GF-D8 (cell line): ENCODE results near the gene ID2.

ENCODE experiments used
- DNase-seq: peaks from one replicate; lab custom pipeline; 2025; lab: John Stamatoyannopoulos, UW

Gene ID2

GRCh38 chr2:8648441-8649213 lies 33.2 kb upstream of the ID2 start:
- no peak for DNase-seq

GRCh38 chr2:8649718-8650117 lies 32.1 kb upstream of the ID2 start:
- no peak for DNase-seq

- DNase-seq = no peak
These were observed 31.6 kb upstream of the ID2 start for GRCh38 chr2:8650256-8650655.

GRCh38 chr2:8652774-8653426 lies 29.0 kb upstream of the ID2 start:
- no peak for DNase-seq

GRCh38 chr2:8653485-8653884 lies 28.4 kb upstream of the ID2 start:
- no peak for DNase-seq

GRCh38 chr2:8654041-8654440 lies 27.8 kb upstream of the ID2 start:
- DNase-seq = no peak

- DNase-seq = no peak
These were observed 27.4 kb upstream of the ID2 start for GRCh38 chr2:8654483-8654882.

- no peak for DNase-seq
These were observed 25.7 kb upstream of the ID2 start for GRCh38 chr2:8656160-8656641.

- DNase-seq = no peak
These were observed 25.0 kb upstream of the ID2 start for GRCh38 chr2:8656811-8657210.

- DNase-seq = no peak
These were observed 24.3 kb upstream of the ID2 start for GRCh38 chr2:8657423-8658062.

GRCh38 chr2:8658064-8658862 lies 23.6 kb upstream of the ID2 start:
- DNase-seq = no peak

GRCh38 chr2:8659092-8659734 lies 22.6 kb upstream of the ID2 start:
- DNase-seq = no peak

- DNase-seq = no peak
These were observed 21.9 kb upstream of the ID2 start for GRCh38 chr2:8659735-8660492.

GRCh38 chr2:8661235-8661634 lies 20.6 kb upstream of the ID2 start:
- no peak for DNase-seq

- no peak for DNase-seq
These were observed 20.1 kb upstream of the ID2 start for GRCh38 chr2:8661736-8662135.

GRCh38 chr2:8662239-8662879 lies 19.5 kb upstream of the ID2 start:
- no peak for DNase-seq

- DNase-seq = no peak
These were observed 17.9 kb upstream of the ID2 start for GRCh38 chr2:8663997-8664396.

GRCh38 chr2:8666581-8666980 lies 15.3 kb upstream of the ID2 start:
- no peak for DNase-seq

GRCh38 chr2:8667896-8668512 lies 13.9 kb upstream of the ID2 start:
- DNase-seq = no peak
